A549 treated with CORT108297 at 1 μM for 4 hours (cell line): ENCODE data around the gene BLZF1. TPM values are rescaled to one million over a fixed set of nuclear protein-coding genes. Genes with fewer than 3 reads are reported as not detected.

Experiments used
- total RNA-seq: library from RNA; stranded (reverse); fragments of 200-300 nt; extraction: Qiagen RNA extraction; gene quantifications from 5 replicates; pipeline ENCODE4 v1.2.3, GENCODE V29; 2022

Gene BLZF1, protein sequence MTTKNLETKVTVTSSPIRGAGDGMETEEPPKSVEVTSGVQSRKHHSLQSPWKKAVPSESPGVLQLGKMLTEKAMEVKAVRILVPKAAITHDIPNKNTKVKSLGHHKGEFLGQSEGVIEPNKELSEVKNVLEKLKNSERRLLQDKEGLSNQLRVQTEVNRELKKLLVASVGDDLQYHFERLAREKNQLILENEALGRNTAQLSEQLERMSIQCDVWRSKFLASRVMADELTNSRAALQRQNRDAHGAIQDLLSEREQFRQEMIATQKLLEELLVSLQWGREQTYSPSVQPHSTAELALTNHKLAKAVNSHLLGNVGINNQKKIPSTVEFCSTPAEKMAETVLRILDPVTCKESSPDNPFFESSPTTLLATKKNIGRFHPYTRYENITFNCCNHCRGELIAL
- 14.0 to 20.2 TPM (median 14.7 TPM) in 5 replicates for total RNA-seq

GRCh38 chr1:169367686-169368405 is at the start of gene BLZF1, which contains the start of gene NME7:
TSS of gene BLZF1 (plus strand) at chr1:169368195. CDS start at chr1:169369523, 1,328 bp downstream.
TSS of gene NME7 (minus strand) at chr1:169367797. CDS start at chr1:169367710, 87 bp downstream.

DNA sequence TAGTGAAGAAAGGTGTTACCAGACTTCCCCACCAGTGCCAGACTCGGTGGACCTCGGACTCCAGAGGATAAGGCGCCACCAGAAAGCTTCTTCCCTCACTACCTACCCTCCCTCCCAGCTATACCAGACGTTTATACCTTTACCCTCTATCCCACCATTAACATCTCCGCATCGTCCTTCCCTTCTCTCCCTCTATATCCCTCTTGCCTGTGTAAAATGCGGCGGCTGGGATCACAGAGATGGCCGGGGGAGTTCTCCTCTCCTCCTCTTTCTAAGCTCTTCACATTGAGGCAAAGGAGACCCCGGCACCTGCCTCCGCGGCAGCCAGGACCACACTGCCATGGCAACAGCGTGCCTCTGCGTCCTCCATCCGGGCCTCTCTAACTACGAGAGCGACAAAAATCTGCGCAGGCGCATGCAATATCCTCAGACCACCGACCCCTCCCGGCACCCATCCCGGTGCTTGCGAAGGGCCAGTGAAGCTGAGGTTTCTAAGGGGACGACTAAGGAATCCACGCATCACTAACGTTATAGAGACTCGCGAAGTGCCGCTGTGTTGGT is 59.2 kb downstream of the BLZF1 start, which contains the start of gene CCDC181:
TSS of gene CCDC181 (minus strand) at position 394 of the 561 bp plus-strand sequence. CDS start 2,547 bp downstream, outside the sequence.

Other genes with a start within 250 kb of the BLZF1 start
- 18.1 to 37.1 TPM (median 22.3 TPM) in 5 replicates for gene NME7, start 398 bp upstream of the BLZF1 start, total RNA-seq
- 0.06 to 0.24 TPM (median 0.10 TPM) in 5 replicates for gene CCDC181, start 59.3 kb downstream of the BLZF1 start, total RNA-seq
- 7.5 to 9.0 TPM (median 8.3 TPM) in 5 replicates for gene SLC19A2, start 117.7 kb downstream of the BLZF1 start, total RNA-seq
- gene F5, start 218.3 kb downstream of the BLZF1 start, total RNA-seq = 0.02 to 0.09 TPM (median 0.05 TPM) in 5 replicates